Thyroid gland (tissue), 4 donors: Measurements from ENCODE around the gene MIDN.

Source experiments
- POLR2A ChIP-seq, 2 donors: fragments of 450-650 bp; IDR thresholded peaks; one replicate each; pipeline ENCODE4 v1.6.1; 2017; ENCODE audit warnings: antibody characterized with exemption in 2 of 2, mild to moderate bottlenecking in 2 of 2, moderate library complexity in 1 of 2
- TF ChIP-seq, protein P1 (sequence below), 6 experiments: fragments of 200-600 bp in 3 of 6; fragments of 450-650 bp in 3 of 6; sonication (generic) in 3 of 6; IDR thresholded peaks; one replicate each; pipeline ENCODE4 v1.5.1; 2016 to 2019; ENCODE audit warnings: antibody characterized with exemption in 6 of 6, mild to moderate bottlenecking in 2 of 6, inconsistent platforms in 1 of 6, moderate library complexity in 1 of 6

DNA sequence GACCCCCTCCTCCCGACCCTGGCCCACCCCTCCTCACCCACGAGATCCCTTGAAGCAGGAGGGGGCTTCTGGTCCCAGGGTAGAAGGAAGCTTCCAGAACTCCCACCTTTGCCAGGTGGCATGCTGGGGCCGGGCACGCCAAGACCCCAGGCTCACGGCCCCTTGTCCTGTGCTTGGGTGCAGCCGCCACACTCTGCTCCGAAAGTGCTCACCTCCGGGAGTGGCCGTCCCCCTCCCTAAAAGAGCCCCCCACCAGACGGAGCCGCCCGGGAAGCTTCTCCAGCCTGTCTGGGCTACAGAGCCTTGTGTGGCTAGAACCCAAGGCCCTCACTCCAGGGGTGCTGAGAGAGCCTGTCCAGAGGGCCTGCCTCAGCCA, 35.5 kb downstream of the MIDN start:
- TF ChIP-seq, protein P1, sequence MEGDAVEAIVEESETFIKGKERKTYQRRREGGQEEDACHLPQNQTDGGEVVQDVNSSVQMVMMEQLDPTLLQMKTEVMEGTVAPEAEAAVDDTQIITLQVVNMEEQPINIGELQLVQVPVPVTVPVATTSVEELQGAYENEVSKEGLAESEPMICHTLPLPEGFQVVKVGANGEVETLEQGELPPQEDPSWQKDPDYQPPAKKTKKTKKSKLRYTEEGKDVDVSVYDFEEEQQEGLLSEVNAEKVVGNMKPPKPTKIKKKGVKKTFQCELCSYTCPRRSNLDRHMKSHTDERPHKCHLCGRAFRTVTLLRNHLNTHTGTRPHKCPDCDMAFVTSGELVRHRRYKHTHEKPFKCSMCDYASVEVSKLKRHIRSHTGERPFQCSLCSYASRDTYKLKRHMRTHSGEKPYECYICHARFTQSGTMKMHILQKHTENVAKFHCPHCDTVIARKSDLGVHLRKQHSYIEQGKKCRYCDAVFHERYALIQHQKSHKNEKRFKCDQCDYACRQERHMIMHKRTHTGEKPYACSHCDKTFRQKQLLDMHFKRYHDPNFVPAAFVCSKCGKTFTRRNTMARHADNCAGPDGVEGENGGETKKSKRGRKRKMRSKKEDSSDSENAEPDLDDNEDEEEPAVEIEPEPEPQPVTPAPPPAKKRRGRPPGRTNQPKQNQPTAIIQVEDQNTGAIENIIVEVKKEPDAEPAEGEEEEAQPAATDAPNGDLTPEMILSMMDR (IDR thresholded peaks at IDR 0.05), result no peak
- no peak for TF ChIP-seq POLR2A (IDR thresholded peaks at IDR 0.05)
